Sigmoid colon (tissue), 7 donors: ENCODE measurements around the gene TEAD4. TPM values are rescaled to one million over a fixed set of nuclear protein-coding genes. Genes with fewer than 3 reads are reported as not detected.

Source experiments
- DNase-seq: peaks from one replicate; pipeline ENCODE4 v3.0.0-alpha.2; 2019
- H3K27ac ChIP-seq, 4 donors: fragments of 200-600 bp; sonication (generic); one replicate each; pipeline ENCODE4 v1.5.1; 2016 to 2019; ENCODE audit warnings: mild to moderate bottlenecking in 1 of 4
- H3K27me3 ChIP-seq, 3 donors: fragments of 200-600 bp; sonication (generic); one replicate each; pipeline ENCODE4 v1.5.1; 2019; ENCODE audit warnings: mild to moderate bottlenecking in 1 of 3
- H3K36me3 ChIP-seq, 4 donors: fragments of 200-600 bp; sonication (generic); one replicate each; pipeline ENCODE4 v1.5.1; 2016 to 2019
- H3K4me1 ChIP-seq, 4 donors: fragments of 200-600 bp; sonication (generic); one replicate each; pipeline ENCODE4 v1.5.1; 2017 to 2019
- H3K4me3 ChIP-seq, 4 donors: fragments of 200-600 bp; sonication (generic); one replicate each; pipeline ENCODE4 v1.5.1; 2017 to 2019; ENCODE audit warnings: mild to moderate bottlenecking in 2 of 4, moderate library complexity in 1 of 4
- H3K9me3 ChIP-seq, 4 donors: fragments of 200-600 bp in 3 of 4; sonication (generic) in 3 of 4; one replicate each; pipeline versions ENCODE4 v1.5.1 to v1.6.1; 2013 to 2019
- EP300 ChIP-seq, 4 donors: sonication (generic); formaldehyde crosslinking; IDR thresholded peaks; one replicate each; pipeline ENCODE4 v1.6.1; 2017; ENCODE audit warnings: antibody characterized with exemption in 4 of 4
- POLR2A ChIP-seq, 2 donors: fragments of 450-650 bp; IDR thresholded peaks; one replicate each; pipeline ENCODE4 v1.6.1; 2016; ENCODE audit warnings: antibody characterized with exemption in 2 of 2, mild to moderate bottlenecking in 2 of 2, moderate library complexity in 2 of 2
- POLR2AphosphoS5 ChIP-seq, 4 donors: sonication (generic); formaldehyde crosslinking; IDR thresholded peaks; one replicate each; pipeline ENCODE4 v1.6.1; 2017; ENCODE audit warnings: antibody characterized with exemption in 4 of 4
- WGBS, 2 donors: extraction: QIAGEN DNeasy Blood & Tissue Kit; methylation state at CpG; one replicate each; pipeline ENCODE4 v1.1.7; 2013; 5-methylcytosine and 5-hydroxymethylcytosine counted together
- intact Hi-C: fragments of 100-400 bp; cut with DNase I; formaldehyde crosslinking; loops from one replicate; pipeline ENCODE4 v1.15.1; 2023
- polyA plus RNA-seq, 3 donors: library from polyadenylated mRNA; stranded (reverse); fragments of 200-250 nt; gene quantifications; one replicate each; pipeline ENCODE4 v1.2.3, GENCODE V29; 2013
- total RNA-seq, 4 donors: library from RNA; depleted of rRNA; stranded (reverse); fragments of >200 nt; gene quantifications; one replicate each; pipeline ENCODE4 v1.1.0, GENCODE V29; 2016
- TF ChIP-seq, protein P1 (sequence below), 4 experiments: fragments of 450-650 bp in 3 of 4; fragments of 200-600 bp in 1 of 4; IDR thresholded peaks; one replicate each; pipeline ENCODE4 v1.5.1; 2016 to 2019; ENCODE audit warnings: antibody characterized with exemption in 4 of 4, mild to moderate bottlenecking in 3 of 4, moderate library complexity in 2 of 4
- donor health status: healthy with polysubstance abuse.
- donor health status: Bipolar disorder and iron deficiency.
- donor health status: healthy.

The TEAD4 gene
- total and polyA plus RNA-seq, 7 donors = 1.6 to 31.2 (median 3.8) TPM

DNA sequence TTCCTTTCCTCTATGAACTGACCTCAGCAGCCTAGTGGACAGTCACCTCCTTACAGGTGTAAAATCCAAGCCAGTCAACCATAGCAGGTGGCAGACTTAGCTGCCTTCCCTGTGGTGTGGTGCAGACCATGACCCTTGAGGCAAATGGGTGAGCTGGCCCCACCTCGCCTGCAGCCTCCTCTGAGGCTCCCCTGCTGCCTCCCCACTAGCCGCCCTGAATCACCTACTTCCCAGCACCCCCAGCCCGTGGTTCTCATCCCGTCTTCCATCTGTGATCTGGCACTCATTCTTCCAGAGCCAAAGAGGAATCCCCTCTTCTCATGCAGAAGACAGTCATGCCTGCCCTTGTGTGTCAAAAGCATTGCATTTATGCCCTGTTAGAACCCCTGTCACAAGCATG lies 83.6 kb downstream of the TEAD4 start:
- Histone ChIP-seq H3K36me3 (peaks cover 0 to 21% (median 0%) of the 10 kb centered on the region in 4 donors), H3K9me3 (no peaks in the 10 kb centered on the region), H3K4me3 (no peak overlapping the region), H3K4me1 (no peaks in the 10 kb centered on the region), H3K27me3 (no peaks in the 10 kb centered on the region), H3K27ac (no peak overlapping the region)
- no peak for TF ChIP-seq EP300 (IDR thresholded peaks at IDR 0.05)
- no peak for TF ChIP-seq POLR2AphosphoS5 (IDR thresholded peaks at IDR 0.05)
- no peak for TF ChIP-seq POLR2A (IDR thresholded peaks at IDR 0.05)
- TF ChIP-seq, protein P1, sequence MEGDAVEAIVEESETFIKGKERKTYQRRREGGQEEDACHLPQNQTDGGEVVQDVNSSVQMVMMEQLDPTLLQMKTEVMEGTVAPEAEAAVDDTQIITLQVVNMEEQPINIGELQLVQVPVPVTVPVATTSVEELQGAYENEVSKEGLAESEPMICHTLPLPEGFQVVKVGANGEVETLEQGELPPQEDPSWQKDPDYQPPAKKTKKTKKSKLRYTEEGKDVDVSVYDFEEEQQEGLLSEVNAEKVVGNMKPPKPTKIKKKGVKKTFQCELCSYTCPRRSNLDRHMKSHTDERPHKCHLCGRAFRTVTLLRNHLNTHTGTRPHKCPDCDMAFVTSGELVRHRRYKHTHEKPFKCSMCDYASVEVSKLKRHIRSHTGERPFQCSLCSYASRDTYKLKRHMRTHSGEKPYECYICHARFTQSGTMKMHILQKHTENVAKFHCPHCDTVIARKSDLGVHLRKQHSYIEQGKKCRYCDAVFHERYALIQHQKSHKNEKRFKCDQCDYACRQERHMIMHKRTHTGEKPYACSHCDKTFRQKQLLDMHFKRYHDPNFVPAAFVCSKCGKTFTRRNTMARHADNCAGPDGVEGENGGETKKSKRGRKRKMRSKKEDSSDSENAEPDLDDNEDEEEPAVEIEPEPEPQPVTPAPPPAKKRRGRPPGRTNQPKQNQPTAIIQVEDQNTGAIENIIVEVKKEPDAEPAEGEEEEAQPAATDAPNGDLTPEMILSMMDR (IDR thresholded peaks at IDR 0.05) = no peak
- intact Hi-C loops = no loop called here
- DNase-seq = no peak
- WGBS, 2 donors = 83 to 91% methylated on average over 4 of the region's 4 CpGs

DNA sequence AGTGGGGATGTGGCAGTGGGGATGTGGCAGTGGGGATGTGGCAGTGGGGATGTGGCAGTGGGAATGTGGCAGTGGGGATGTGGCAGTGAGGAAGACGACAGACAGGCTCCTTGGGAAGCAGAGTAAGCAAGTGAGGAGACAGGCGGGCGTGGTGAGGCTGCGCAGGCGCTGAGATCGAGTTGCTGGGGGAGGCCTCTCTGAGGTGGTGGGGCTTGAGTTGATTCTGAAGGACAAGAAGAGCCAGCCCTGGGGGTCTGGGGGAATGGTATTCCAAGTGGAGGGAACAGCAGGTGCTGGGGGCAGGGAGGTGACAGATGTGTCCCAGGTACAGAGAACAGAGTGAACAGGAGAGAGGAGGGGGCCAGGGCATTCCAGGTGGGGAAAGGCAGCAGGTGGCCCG lies 84.2 kb downstream of the TEAD4 start:
- no peak overlapping the region for H3K27ac ChIP-seq
- no peak for TF ChIP-seq POLR2AphosphoS5 (IDR thresholded peaks at IDR 0.05)
- no peaks in the 10 kb centered on the region for H3K9me3 ChIP-seq
- 91 to 92% methylated on average over 7 of the region's 7 CpGs for WGBS, 2 donors
- no peaks in the 10 kb centered on the region for H3K27me3 ChIP-seq
- DNase-seq = peak; percentile 28
- peaks cover 0 to 16% (median 0%) of the 10 kb centered on the region in 4 donors for H3K36me3 ChIP-seq
- no peak overlapping the region for H3K4me3 ChIP-seq
- intact Hi-C loops = no loop called here
- H3K4me1 ChIP-seq = no peaks in the 10 kb centered on the region

DNA sequence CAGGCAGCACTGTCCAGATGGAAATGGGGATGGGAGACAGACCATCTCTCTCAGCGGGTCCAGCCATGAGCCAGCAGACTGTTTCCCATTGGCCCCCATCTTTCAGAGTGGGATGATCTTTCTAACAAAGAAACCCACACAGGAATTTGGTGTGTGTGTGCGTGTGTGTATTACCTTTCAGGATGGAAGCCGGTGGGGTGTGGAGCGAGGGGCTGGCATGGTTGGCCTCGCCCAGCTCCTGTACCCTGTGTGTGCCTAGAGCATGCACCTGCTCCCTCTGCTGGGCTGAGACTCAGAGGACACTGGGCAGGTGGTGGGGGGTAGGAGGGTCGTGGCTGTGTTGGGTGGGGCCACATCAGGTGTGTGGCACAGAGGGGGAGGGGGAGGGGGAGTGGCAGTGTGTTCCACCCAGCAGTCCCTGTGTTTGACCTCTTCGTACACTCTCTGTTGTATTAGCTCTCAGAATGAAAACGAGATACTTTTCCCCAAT lies 85.0 kb downstream of the TEAD4 start:
- peak; percentile 55 for DNase-seq
- Histone ChIP-seq H3K27me3 (no peaks in the 10 kb centered on the region), H3K4me1 (no peaks in the 10 kb centered on the region), H3K9me3 (no peaks in the 10 kb centered on the region), H3K4me3 (no peak overlapping the region), H3K36me3 (peaks cover 0 to 12% (median 0%) of the 10 kb centered on the region in 4 donors), H3K27ac (no peak overlapping the region)
- WGBS, 2 donors = 73 to 80% methylated on average over 8 of the region's 8 CpGs
- TF ChIP-seq, protein P1 (IDR thresholded peaks at IDR 0.05) = no peak
- TF ChIP-seq EP300 (IDR thresholded peaks at IDR 0.05) (no peak), POLR2A (IDR thresholded peaks at IDR 0.05) (no peak), POLR2AphosphoS5 (IDR thresholded peaks at IDR 0.05) (no peak)
- intact Hi-C loops = no loop called here

- peaks cover 0 to 5% (median 0%) of the 10 kb centered on the region in 4 donors for H3K36me3 ChIP-seq
- H3K27me3 ChIP-seq = no peaks in the 10 kb centered on the region
- WGBS, 2 donors = 69 to 91% methylated on average over 5 of the region's 5 CpGs
- peak; percentile 21 for DNase-seq
- H3K27ac ChIP-seq = no peak overlapping the region
- TF ChIP-seq EP300 (IDR thresholded peaks at IDR 0.05) (no peak), POLR2AphosphoS5 (IDR thresholded peaks at IDR 0.05) (no peak), POLR2A (IDR thresholded peaks at IDR 0.05) (no peak)
- TF ChIP-seq, protein P1 (IDR thresholded peaks at IDR 0.05) = no peak
- H3K4me3 ChIP-seq = no peak overlapping the region
- no peaks in the 10 kb centered on the region for H3K4me1 ChIP-seq
- intact Hi-C loops = no loop called here
- no peaks in the 10 kb centered on the region for H3K9me3 ChIP-seq
Observed at GRCh38 chr12:3045494-3045893, 86.3 kb downstream of the TEAD4 start.

- WGBS, 2 donors = 70 to 82% methylated on average over 7 of the region's 7 CpGs
- H3K9me3 ChIP-seq = no peaks in the 10 kb centered on the region
- H3K27me3 ChIP-seq = no peaks in the 10 kb centered on the region
- peaks cover 0 to under 1% (median 0%) of the 10 kb centered on the region in 4 donors for H3K36me3 ChIP-seq
- DNase-seq = peak; percentile 12
- no peaks in the 10 kb centered on the region for H3K4me1 ChIP-seq
- H3K27ac ChIP-seq = no peak overlapping the region
- TF ChIP-seq POLR2AphosphoS5 (IDR thresholded peaks at IDR 0.05) = no peak
- TF ChIP-seq, protein P1 (IDR thresholded peaks at IDR 0.05) = no peak
- no peak for TF ChIP-seq EP300 (IDR thresholded peaks at IDR 0.05)
- TF ChIP-seq POLR2A (IDR thresholded peaks at IDR 0.05) = no peak
- H3K4me3 ChIP-seq = no peak overlapping the region
- intact Hi-C loops = no loop called here
Observed at GRCh38 chr12:3045989-3046388, 86.8 kb downstream of the TEAD4 start.
